HG02610 (cell line): ENCODE results near the gene IFI27L1.
A peak's percentile ranks its signal among the peaks of the same experiment; 100 is the strongest.

ENCODE experiments used
- ATAC-seq: cut with Tn5 transposase; IDR thresholded peaks from one replicate; pipeline ENCODE4 v1.9.1; 2021; ENCODE audit warnings: mild to moderate bottlenecking, moderate library complexity; ENCODE audit not compliant: unreplicated experiment

Gene IFI27L1

GRCh38 chr14:94080621-94081385 lies at the start of gene IFI27L1, which contains the start of gene DDX24:
Gene IFI27L1, plus strand, starts transcription at chr14:94081310. Its CDS starts 15,628 bp downstream, at chr14:94096938.
Gene DDX24, minus strand, starts transcription at chr14:94081202. Its CDS starts 1,460 bp downstream, at chr14:94079742.
- peak; percentile 99 for ATAC-seq

- no peak for ATAC-seq
Observed at GRCh38 chr14:94031883-94032279, 49.2 kb upstream of the IFI27L1 start.

GRCh38 chr14:94034886-94035285 lies 46.2 kb upstream of the IFI27L1 start:
- no peak for ATAC-seq

GRCh38 chr14:94036313-94037167 lies 44.6 kb upstream of the IFI27L1 start:
- peak; percentile 84 for ATAC-seq

GRCh38 chr14:94037954-94038353 lies 43.2 kb upstream of the IFI27L1 start:
- no peak for ATAC-seq

- no peak for ATAC-seq
Observed at GRCh38 chr14:94038510-94038909, 42.6 kb upstream of the IFI27L1 start.

- ATAC-seq: no peak
Observed at GRCh38 chr14:94038921-94039629, 42.0 kb upstream of the IFI27L1 start.

GRCh38 chr14:94040247-94040646 lies 40.9 kb upstream of the IFI27L1 start:
- ATAC-seq: no peak

- ATAC-seq: no peak
Observed at GRCh38 chr14:94040796-94041195, 40.3 kb upstream of the IFI27L1 start.

GRCh38 chr14:94041551-94042346 lies 39.4 kb upstream of the IFI27L1 start:
- ATAC-seq: no peak

- no peak for ATAC-seq
Observed at GRCh38 chr14:94042433-94043091, 38.5 kb upstream of the IFI27L1 start.

GRCh38 chr14:94043111-94043755 lies 37.9 kb upstream of the IFI27L1 start:
- no peak for ATAC-seq

GRCh38 chr14:94043756-94044475 lies 37.2 kb upstream of the IFI27L1 start:
- ATAC-seq: no peak

- ATAC-seq: no peak
Observed at GRCh38 chr14:94044476-94045091, 36.5 kb upstream of the IFI27L1 start.

GRCh38 chr14:94045101-94045500 lies 36.0 kb upstream of the IFI27L1 start:
- no peak for ATAC-seq

GRCh38 chr14:94045563-94046345 lies 35.4 kb upstream of the IFI27L1 start:
- no peak for ATAC-seq

GRCh38 chr14:94046696-94047250 lies 34.3 kb upstream of the IFI27L1 start:
- no peak for ATAC-seq
